Epithelial cell of prostate (primary cell): Measurements from ENCODE around the gene TEC.
"Not testable (repeated sequence)": the region's sequence is repeated elsewhere in the genome, so short reads cannot be mapped to it uniquely, and the experiment has no call there.

Experiments
- DNase-seq: peaks from one replicate; pipeline ENCODE4 v3.0.0-alpha.2; 2011; ENCODE audit warnings: low read depth, low spot score
- H3K27ac ChIP-seq: fragments of 450-650 bp; 2 replicates; pipeline ENCODE4 v1.5.1; 2017; ENCODE audit warnings: mild to moderate bottlenecking

TEC gene

GRCh38 chr4:48243887-48244286 is 25.8 kb downstream of the TEC start:
- DNase-seq: no peak
- H3K27ac ChIP-seq: no peak overlapping the region

- H3K27ac ChIP-seq: no peak overlapping the region
- DNase-seq: no peak
Measured at GRCh38 chr4:48243429-48243828, 26.2 kb downstream of the TEC start.

- no peak overlapping the region for H3K27ac ChIP-seq
- DNase-seq: no peak
Measured at GRCh38 chr4:48242511-48243195, 27.0 kb downstream of the TEC start.

- DNase-seq: no peak
- H3K27ac ChIP-seq: no peak overlapping the region
Measured at GRCh38 chr4:48241731-48242130, 27.9 kb downstream of the TEC start.

- H3K27ac ChIP-seq: no peak overlapping the region
- DNase-seq: peak; percentile 34
Measured at GRCh38 chr4:48237996-48238645, 31.5 kb downstream of the TEC start.

GRCh38 chr4:48235050-48235449 is 34.6 kb downstream of the TEC start:
- no peak overlapping the region for H3K27ac ChIP-seq
- no peak for DNase-seq

- H3K27ac ChIP-seq: no peak overlapping the region
- no peak for DNase-seq
Measured at GRCh38 chr4:48234575-48234974, 35.1 kb downstream of the TEC start.

GRCh38 chr4:48228949-48229348 is 40.7 kb downstream of the TEC start:
- DNase-seq: no peak
- no peak overlapping the region for H3K27ac ChIP-seq

- no peak for DNase-seq
- no peak overlapping the region for H3K27ac ChIP-seq
Measured at GRCh38 chr4:48227662-48228061, 42.0 kb downstream of the TEC start.

GRCh38 chr4:48226199-48226598 is 43.4 kb downstream of the TEC start:
- no peak for DNase-seq
- no peak overlapping the region for H3K27ac ChIP-seq

- H3K27ac ChIP-seq: no peak overlapping the region
- no peak for DNase-seq
Measured at GRCh38 chr4:48225368-48226141, 44.1 kb downstream of the TEC start.

GRCh38 chr4:48224606-48225005 is 45.0 kb downstream of the TEC start:
- H3K27ac ChIP-seq: peak overlapping the region; percentile 48
- no peak for DNase-seq

GRCh38 chr4:48223633-48224295 is 45.9 kb downstream of the TEC start:
- peak overlapping the region; percentile 48 for H3K27ac ChIP-seq
- peak; percentile 60 for DNase-seq

GRCh38 chr4:48222491-48222890 is 47.1 kb downstream of the TEC start:
- no peak for DNase-seq

GRCh38 chr4:48219430-48219829 is 50.2 kb downstream of the TEC start:
- H3K27ac ChIP-seq, DNase-seq: not testable (repeated sequence)

More at GRCh38 chr4:48222491-48222890, 47.1 kb downstream of the TEC start:
- H3K27ac ChIP-seq: no peak overlapping the region

GRCh38 chr4:48216563-48216962 is 53.1 kb downstream of the TEC start:
- H3K27ac ChIP-seq: no peak overlapping the region

GRCh38 chr4:48215977-48216376 is 53.7 kb downstream of the TEC start:
- no peak overlapping the region for H3K27ac ChIP-seq
- no peak for DNase-seq

More at GRCh38 chr4:48216563-48216962, 53.1 kb downstream of the TEC start:
- no peak for DNase-seq

GRCh38 chr4:48212165-48212564 is 57.5 kb downstream of the TEC start:
- H3K27ac ChIP-seq: no peak overlapping the region
- DNase-seq: no peak

- no peak for DNase-seq
- H3K27ac ChIP-seq: no peak overlapping the region
Measured at GRCh38 chr4:48210966-48211328, 58.7 kb downstream of the TEC start.

- no peak overlapping the region for H3K27ac ChIP-seq
- no peak for DNase-seq
Measured at GRCh38 chr4:48205626-48206025, 64.0 kb downstream of the TEC start.

- DNase-seq: no peak
- no peak overlapping the region for H3K27ac ChIP-seq
Measured at GRCh38 chr4:48205107-48205506, 64.5 kb downstream of the TEC start.
